ENCODE measurements around the gene TMEM91. TPM values are rescaled to one million over a fixed set of nuclear protein-coding genes. Genes with fewer than 3 reads are reported as not detected.

TMEM91 gene
- total RNA-seq, 1 experiment from 2014 or later, result 1.9 TPM

DNA sequence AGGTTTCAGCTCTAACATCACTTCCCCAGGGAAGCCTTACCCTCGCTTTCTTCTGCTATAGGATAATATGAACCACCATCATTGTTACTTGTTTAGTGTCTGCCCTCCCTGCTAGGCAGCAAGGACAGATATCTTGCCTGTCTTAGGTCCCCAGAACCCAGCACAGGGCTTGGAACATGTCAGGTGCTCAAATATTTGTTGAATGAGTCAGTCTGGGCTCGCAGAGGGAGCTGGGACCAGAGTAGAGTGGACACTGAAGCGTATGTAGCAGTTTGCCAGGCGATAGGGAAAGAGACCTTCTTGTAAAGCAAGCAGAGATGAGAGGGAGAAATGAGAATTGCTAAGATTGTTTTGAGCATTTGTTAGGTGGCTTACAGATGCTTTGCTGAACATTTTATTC, 33.0 kb downstream of the TMEM91 start:
- DNase-seq (ENCODE audit: extremely low read depth, low read depth), result no peak

DNA sequence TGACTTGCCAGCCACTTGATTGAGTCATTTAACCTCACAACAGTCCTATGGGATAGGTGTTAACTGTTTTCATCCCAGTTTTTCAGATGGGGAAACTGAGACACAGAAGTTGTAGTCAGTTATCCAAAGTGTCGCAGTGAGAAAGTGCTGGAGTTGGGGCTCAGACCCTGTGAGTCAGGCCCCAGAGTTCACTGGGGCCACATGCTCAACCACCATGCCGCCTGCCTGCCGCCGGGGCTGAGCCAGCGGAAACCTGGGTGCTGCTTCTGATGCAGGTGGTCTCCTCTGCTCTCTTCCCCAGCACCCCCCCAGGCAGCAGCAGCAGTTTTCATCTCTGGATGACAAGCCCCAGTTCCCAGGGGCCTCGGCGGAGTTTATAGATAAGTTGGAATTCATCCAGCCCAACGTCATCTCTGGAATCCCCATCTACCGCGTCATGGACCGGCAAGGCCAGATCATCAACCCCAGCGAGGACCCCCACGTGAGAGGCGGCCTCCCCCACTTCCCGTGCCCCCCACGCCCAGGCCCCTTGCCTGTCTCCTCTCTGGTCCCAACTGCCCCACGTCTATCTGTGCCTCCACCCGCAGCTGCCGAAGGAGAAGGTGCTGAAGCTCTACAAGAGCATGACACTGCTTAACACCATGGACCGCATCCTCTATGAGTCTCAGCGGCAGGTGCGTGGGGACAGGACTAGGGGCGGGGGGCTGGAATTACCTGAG, 34.2 kb downstream of the TMEM91 start:
- no peak for DNase-seq (ENCODE audit: extremely low read depth, low read depth)

DNA sequence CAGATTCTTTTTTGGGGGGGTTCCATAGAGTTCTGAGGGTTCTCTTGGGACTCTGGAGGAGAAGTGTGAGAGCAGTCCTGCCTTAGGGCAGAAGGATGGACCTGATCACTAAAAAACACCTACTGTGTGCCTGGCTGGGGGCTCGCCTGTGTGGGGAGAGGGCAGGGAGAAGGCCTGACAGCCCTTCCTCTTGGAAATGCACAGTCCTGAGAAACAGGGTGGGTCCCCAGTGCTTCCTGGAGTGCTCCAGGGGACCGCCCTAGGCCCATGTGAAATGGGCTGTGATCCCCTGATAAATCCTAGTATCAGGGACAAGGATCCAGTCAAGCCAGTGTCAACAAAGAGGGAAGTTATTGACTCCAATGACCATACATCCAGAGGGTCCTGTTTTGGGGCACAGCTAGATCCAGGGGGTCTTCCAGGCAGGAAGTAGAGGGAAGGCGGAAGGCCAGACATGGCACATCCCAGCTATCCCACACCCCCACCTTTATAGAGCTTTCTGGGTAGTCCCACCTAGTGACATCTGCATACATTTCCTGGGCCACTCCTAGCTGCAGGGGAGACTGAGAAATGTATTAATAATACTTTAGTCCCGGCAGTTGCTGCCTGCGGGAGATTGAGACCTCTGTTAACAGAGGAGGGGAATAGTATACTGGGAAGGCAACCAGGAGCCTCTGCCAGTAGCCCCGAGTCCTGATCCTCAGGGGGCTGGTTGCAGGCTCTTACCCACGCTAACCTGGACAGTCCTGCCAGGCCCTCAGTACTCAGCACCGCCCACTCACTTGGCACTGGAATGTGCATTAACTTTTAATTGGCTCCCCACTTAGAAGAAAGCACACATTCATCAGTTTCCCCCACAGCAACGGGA, 35.0 kb downstream of the TMEM91 start:
- no peak for DNase-seq (ENCODE audit: extremely low read depth, low read depth)

DNA sequence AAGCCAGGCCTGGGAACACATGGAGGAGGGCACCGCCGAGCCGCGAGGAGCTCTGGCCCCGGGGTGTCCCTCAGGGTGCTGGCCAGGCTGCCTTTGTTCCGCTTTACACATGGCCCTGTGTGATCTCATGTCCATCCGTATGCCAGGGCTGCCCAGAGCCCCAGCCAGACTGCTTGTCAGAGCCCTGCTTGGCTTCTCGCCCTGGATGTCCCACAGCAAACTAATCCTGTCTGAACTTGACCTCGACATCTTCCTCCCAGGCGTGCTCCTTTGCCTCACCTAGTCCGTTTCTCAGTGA, 35.6 kb downstream of the TMEM91 start:
- DNase-seq (ENCODE audit: extremely low read depth, low read depth), result no peak

DNA sequence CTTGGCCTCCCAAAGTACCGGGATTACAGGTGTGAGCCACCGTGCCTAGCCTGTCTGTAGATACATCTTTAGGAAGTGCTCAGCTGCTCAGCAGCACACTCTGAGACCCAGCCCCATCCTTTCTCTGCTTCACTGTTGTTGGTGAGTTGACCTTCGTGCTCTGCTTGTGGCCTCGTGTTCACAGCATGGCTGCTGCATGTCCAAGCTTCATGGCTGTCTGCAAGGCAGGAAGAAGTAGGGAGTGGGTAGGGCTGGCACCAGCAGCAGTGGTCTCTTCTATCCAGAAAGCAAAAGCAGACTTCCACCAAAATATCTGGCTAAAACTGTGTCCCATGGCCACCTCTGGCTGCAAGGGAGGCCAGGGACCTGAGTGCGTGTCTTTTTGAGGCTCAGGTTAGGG, 36.6 kb downstream of the TMEM91 start:
- DNase-seq (ENCODE audit: extremely low read depth, low read depth), result no peak

DNA sequence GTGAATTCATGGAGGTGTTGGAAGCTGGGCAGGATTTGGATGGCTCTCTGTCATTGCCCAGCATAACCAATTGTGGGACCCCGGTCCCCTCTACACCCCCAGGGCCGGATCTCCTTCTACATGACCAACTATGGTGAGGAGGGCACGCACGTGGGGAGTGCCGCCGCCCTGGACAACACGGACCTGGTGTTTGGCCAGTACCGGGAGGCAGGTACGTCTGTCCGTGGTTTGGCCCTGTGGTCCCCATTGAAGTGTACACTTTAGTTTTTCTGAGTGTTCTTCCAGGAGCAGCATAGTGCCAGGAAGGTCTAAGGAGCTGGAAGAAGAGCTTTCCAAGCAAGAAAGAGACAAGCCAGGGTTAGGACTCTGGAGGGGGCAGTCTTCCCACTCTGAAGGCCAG, 37.6 kb downstream of the TMEM91 start:
- no peak for DNase-seq (ENCODE audit: extremely low read depth, low read depth)

DNA sequence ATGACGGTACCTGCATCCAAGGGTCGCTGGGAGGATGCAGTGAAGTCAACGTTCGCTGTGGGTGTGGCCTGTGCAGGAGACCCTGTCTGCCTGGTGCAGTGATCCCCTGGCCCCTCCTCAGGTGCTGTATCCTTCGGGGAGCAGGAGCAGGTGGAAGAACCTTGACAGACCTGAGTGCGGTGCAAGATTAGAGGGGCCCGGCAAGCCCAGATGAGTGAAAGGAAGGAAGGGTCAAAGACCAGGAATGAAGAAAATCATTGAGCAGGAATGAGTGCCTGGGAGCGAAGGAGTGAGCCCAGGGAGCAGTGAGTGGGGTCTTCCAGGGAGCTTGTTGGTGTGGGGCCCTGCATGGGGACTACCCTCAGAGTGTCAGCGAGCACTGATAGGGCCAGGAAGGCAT, 38.1 kb downstream of the TMEM91 start:
- no peak for DNase-seq (ENCODE audit: extremely low read depth, low read depth)

DNA sequence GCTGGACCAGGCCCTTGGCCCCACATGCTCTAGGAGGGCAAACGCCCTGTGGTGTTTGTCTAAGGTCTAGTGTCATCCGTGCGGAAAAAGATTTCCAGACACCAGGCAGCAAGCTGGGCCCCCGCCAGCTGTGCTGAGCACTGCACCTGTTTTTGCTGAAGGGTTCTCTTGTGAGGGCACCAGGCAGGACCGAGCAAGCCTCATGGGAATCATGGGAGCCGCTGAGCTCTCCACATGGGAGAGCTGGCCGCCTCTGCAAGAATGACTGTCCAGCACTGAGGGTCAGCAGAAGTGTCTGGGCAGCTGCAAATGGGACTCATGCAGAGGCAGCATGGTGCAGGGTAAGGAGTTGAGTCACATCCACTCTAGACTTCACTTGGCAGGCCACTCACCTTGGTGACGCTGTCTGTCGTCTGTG, 38.8 kb downstream of the TMEM91 start:
- no peak for DNase-seq (ENCODE audit: extremely low read depth, low read depth)

DNA sequence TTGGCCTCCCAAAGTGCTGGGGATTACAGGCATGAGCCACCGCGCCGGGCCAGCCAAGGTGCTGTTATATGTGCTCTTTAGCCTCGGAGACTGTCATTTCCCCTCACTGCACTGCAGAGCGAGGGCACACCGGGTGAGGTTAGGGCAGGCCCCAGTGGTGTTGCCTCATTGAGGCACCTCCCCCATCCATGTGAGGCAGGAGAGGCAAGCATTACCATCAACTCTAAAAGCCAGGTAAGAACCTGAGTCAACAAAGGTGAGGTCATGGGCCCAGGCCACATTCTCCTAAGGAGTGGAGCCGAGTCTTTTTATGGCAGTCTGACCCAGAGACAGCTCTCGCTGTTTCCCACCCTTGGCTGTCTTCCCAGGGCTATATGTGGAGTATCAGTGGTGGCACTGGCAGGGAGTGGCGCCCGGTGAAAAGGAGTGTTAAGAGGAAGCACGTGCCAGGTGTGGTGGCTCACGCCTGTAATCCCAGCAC, 39.9 kb downstream of the TMEM91 start:
- DNase-seq (ENCODE audit: extremely low read depth, low read depth), result no peak

DNA sequence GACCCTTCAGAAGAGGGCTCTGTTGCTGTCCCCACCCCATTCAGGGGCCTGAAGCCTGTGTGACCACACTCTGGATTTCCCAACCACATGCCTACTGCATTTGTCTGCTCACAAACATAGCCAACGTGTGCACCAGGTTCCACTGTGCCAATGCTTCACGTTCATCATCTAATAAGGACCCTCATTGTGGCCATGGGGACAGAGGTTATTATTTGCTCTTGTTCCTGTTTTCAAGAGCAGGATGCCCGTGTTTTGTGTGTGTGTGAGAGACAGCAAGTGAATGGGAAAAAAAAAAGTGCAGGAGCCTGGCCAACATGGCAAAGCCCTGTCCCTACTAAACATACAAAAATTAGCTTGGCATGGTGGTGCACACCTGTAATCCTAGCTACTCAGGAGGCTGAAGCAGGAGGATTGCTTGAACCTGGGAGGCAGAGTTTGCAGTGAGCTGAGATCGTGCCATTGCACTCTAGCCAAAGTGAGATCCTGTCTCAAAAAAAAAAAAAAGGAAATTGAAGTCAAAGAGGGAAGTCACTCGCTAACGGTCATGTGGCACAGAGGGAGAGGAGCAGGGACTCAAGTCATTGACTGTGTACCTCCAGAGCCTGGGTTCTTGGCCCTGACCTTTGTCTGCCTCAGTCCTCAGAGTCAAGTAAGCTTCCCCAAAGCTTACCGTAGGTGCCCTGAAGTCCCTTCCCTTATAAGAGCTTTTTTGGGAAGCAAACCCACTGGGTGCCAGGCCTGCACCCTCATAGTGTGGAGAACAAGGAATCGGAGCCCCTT, 44.0 kb downstream of the TMEM91 start:
- DNase-seq (ENCODE audit: extremely low read depth, low read depth), result no peak

DNA sequence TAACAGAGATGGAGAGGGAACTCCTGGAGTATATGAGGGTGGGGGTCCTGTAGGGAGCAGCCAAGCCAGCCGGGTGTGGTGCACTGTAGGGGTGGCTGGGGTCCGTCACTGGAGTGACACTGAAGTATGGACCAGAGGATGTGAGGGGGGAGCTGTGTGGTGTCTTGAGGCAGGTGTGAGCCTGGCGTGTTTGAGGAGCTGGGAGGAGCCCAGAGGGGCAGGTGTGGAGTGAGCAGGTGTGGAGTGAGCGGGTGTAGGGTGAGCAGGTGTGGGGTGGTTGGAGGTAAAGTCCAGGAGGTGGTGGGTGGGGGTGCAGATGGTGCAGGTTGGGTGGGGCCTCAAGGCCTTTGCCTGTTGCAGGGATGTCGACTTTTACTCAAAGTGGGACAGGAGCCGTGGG, 45.0 kb downstream of the TMEM91 start:
- no peak for DNase-seq (ENCODE audit: extremely low read depth, low read depth)

DNA sequence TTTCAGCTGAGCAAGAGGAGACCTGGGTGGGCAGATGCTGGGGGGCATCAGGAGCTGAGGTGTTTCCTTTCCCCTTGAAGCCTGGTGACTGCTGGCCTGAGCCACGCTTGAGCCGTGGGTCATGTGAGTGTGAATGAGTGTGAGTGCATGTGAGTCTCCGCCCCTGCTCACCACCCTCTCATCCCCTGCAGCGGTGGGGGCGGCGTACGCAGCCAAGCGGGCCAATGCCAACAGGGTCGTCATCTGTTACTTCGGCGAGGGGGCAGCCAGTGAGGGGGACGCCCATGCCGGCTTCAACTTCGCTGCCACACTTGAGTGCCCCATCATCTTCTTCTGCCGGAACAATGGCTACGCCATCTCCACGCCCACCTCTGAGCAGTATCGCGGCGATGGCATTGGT, 45.6 kb downstream of the TMEM91 start:
- DNase-seq (ENCODE audit: extremely low read depth, low read depth), result no peak

DNA sequence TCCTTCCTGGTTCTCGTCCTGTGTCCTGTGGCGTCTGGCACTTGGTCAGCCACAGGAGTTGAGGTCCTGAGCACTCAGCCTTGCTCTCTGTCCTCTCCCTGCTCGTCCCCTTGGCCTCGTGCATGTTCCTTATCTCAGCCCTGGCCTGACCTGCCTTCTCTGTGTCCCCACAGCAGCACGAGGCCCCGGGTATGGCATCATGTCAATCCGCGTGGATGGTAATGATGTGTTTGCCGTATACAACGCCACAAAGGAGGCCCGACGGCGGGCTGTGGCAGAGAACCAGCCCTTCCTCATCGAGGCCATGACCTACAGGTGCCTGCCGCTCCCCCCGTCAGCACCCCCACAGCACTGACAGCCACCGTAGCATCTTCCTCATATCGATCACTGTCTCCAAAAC, 46.1 kb downstream of the TMEM91 start:
- no peak for DNase-seq (ENCODE audit: extremely low read depth, low read depth)

DNA sequence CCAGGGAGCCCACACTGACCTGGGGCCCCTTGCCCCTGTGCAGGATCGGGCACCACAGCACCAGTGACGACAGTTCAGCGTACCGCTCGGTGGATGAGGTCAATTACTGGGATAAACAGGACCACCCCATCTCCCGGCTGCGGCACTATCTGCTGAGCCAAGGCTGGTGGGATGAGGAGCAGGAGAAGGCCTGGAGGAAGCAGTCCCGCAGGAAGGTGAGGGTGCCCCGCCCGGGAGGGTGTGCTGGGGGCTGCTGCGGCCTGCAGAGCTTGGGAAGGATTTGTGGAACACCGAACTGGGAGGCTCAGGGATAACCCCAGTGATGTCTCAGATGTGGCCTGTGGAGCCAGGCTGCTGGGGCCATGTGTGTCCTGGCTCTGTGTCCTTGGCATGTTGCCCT, 46.6 kb downstream of the TMEM91 start:
- DNase-seq (ENCODE audit: extremely low read depth, low read depth), result no peak

DNA sequence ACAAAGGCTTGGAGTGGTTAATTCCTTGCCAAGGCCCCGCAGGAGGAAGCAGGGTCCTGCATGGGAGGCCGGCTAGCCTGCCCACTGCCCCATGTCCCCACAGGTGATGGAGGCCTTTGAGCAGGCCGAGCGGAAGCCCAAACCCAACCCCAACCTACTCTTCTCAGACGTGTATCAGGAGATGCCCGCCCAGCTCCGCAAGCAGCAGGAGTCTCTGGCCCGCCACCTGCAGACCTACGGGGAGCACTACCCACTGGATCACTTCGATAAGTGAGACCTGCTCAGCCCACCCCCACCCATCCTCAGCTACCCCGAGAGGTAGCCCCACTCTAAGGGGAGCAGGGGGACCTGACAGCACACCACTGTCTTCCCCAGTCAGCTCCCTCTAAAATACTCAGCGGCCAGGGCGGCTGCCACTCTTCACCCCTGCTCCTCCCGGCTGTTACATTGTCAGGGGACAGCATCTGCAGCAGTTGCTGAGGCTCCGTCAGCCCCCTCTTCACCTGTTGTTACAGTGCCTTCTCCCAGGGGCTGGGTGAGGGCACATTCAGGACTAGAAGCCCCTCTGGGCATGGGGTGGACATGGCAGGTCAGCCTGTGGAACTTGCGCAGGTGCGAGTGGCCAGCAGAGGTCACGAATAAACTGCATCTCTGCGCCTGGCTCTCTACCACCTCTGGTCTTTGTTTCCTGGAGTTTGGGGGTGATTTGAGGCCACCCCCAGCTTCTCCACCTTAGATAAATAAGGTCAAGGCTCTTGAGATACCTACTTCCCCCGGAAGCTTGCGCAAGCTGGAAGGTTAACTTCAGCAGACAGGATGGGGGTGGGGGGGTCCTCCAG, 48.2 kb downstream of the TMEM91 start:
- no peak for DNase-seq (ENCODE audit: extremely low read depth, low read depth)

DNA sequence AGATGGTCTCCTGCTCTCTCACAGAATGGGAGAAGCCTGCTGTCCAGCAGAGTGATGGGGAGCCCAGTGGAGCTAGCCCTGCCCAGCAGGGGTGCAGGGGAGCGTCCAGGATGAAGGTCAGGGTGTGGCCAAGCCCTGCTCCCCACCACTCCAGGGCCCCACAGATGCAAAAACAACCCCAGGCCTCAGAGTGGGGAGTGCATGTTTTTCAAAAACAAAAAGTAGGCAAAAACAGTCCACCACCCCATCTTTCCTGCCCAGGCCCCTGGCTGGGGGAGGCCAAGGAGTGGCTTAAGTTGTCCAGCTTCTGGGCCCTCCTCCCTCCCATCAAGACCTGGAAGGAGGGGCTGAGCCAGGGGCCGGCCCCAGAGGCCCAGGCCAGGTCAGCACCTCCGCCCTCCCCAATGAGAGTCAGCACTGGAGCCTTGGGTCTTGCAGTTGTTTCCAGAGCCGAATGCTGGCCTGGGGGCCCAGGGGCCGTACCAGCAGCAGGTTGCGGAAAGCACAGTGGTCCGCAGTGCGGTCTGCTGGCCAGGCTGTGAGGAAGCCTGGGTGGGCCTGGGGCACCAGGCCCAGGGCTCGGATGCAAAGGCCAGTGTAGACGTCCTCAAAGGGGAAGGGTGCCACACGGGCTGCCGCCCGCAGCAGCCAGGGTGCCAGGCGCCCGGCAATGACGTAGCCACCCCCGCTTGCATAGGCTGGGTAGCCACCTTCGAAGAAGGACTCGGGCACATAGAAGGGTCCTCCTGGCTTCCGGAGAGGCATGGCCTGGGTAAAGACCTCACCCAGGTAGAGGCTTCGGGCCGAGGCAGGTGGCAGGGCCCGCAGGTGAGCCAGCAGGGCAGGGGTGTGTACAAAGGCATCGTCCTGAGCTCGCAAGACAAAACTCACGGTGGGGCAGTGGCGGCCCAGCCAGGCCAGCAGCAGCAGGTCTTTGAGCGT, 49.1 kb downstream of the TMEM91 start:
- no peak for DNase-seq (ENCODE audit: extremely low read depth, low read depth)

DNA sequence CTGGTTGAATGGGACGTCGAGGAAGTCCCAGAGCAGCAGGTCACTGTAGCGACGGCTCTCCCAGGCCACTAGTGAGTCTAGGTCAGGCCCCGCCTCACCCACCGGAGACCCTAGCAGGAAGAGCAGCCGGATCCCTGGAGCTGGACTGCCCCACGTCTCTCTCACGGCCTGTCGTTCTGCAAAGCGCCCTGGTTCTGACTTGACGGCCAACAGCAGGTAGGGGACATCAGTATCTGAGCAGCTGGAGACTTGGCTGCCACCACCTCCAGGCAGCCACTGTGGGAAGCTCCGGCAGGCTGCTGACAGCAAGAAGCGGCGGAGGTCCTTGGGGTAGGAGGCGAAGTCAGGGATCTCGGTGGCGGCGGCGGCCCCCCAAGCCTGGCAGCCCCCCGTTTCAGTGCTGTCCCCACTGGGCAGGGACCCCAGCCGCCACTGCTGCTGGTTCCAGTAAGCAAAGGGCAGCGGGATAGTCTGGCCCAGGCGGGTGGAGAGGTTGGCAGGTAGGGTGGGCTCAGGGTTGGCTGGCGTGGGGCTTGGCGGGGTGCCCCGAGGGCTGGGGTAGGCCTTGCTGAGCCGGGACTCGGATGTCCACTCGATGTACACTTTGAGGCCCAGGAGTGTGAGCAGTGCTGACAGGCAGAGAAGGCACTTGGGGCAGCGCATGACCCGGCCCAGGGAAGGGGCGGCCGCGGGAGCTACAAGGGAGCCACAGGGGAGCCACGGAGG, 49.9 kb downstream of the TMEM91 start:
- DNase-seq (ENCODE audit: extremely low read depth, low read depth), result no peak

DNA sequence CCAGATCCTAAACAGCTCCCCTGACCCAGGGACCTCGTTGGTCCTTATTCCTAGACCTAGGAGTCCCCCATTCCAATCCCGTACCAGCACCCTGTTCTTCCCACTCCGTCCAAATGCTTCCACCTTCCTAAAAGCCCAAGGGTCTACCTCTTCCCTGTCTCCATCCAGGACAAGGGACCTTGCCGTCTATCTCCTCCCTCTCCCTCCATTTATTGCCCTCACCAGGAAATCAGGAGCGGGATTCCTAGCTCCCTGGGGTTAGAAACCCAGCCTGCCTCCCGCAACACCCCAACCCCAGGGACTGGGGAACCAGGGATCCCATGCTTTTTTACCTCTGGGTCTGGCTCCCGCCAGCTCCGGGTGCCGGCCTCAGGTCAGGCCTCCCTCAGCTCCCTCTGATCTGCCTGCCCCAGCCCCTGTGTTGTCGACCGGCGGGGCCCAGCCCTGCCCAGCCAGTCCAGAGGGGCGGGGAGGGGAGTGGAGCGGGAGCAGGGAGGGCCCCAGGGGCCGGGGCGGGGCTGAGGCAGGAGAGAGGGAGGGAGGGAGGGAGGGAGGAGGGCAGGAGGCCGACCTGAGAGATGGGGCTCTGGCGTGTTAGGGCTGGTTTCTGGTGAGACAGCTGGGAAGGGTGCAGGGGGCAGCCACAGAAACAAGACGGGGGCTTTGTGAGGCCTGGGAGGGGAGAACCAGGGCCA, 50.8 kb downstream of the TMEM91 start, which contains the start of gene B3GNT8:
B3GNT8 (minus strand) TSS at position 423 of the 695 bp plus-strand sequence. CDS start 596 bp downstream, outside the sequence.
- DNase-seq (ENCODE audit: extremely low read depth, low read depth), result no peak
